IgD-negative memory B cell (primary cell): ENCODE measurements around the gene SLC25A26. TPM values are rescaled to one million over a fixed set of nuclear protein-coding genes. Genes with fewer than 3 reads are reported as not detected.

ENCODE experiments used
- H3K27ac Mint-ChIP-seq, 3 donors: one replicate each; pipeline ENCODE4 v1.8.0; 2020 to 2022; ENCODE audit warnings: mild to moderate bottlenecking in 3 of 3, mixed read lengths in 3 of 3, moderate library complexity in 1 of 3
- H3K27me3 Mint-ChIP-seq: one replicate; pipeline ENCODE4 v1.8.0; 2021; ENCODE audit warnings: mixed read lengths
- H3K36me3 Mint-ChIP-seq: one replicate; pipeline ENCODE4 v1.8.0; 2020; ENCODE audit warnings: mild to moderate bottlenecking, mixed read lengths
- H3K4me1 Mint-ChIP-seq, 3 donors: one replicate each; pipeline ENCODE4 v1.8.0; 2020 to 2022; ENCODE audit warnings: mixed read lengths in 3 of 3, mild to moderate bottlenecking in 1 of 3
- H3K4me3 Mint-ChIP-seq, 4 donors: one replicate each; pipeline ENCODE4 v1.8.0; 2020 to 2022; ENCODE audit warnings: mild to moderate bottlenecking in 4 of 4, mixed read lengths in 4 of 4, moderate library complexity in 3 of 4
- H3K9me3 Mint-ChIP-seq, 3 donors: one replicate each; pipeline ENCODE4 v1.8.0; 2020 to 2021; ENCODE audit warnings: mixed read lengths in 3 of 3, mild to moderate bottlenecking in 1 of 3
- polyA plus RNA-seq: library from polyadenylated mRNA; unstranded; fragments of 300-500 nt; fragmentation: Illumina TruSeq; gene quantifications from one replicate; pipeline ENCODE4 v1.2.3, GENCODE V29; 2021

SLC25A26 gene
- polyA plus RNA-seq, 1 donor from 2014 or later = 42.7 TPM

GRCh38 chr3:66392966-66393332 is 172.1 kb downstream of the SLC25A26 start:
- Mint-ChIP-seq H3K27ac (peak overlapping the region; percentile 57 to 87 (median 73)), H3K4me1 (peaks cover 31 to 52% (median 46%) of the 10 kb centered on the region in 3 donors), H3K27me3 (no peaks in the 10 kb centered on the region), H3K4me3 (peak overlapping the region; percentile 78 to 89 (median 82)), H3K36me3 (no peaks in the 10 kb centered on the region), H3K9me3 (peaks cover 0 to 4% (median 3%) of the 10 kb centered on the region in 3 donors)

DNA sequence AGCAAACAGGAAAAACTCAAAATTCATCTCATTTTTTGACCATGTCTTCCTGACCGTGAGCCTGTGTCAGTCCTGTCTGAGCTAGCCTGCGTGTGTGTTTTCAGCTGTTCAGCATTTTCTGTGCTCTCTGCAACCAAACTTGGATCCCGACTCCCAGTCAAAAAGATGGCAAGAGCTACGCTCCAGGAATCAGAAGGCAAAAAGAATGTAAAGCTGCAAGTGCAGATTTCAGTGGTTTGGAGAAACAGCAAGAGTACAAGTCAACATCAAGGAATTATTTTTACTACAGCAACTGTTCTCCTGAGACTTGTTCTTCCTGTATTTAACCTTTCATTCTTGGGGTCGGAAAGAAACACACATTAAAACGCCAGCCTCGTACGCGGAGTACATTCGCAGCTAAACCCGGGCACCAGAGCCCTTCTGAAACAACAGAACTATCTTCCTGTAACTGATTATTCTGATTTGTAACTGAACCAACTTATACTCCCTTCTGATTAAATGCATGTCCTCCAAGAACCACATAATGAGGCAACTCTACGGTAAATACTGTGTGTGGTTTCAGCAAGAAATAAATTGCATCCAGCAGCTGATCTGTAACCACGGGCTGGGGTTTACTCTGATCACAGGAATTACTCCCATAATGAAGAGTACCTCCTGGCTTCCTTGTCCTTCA is 172.7 kb downstream of the SLC25A26 start:
- Mint-ChIP-seq H3K27ac (peak overlapping the region; percentile 57 to 90 (median 73)), H3K4me3 (peak overlapping the region; percentile 78 to 93 (median 86)), H3K9me3 (peaks cover 0 to 4% (median 3%) of the 10 kb centered on the region in 3 donors), H3K27me3 (no peaks in the 10 kb centered on the region), H3K4me1 (peaks cover 31 to 47% (median 42%) of the 10 kb centered on the region in 3 donors), H3K36me3 (no peaks in the 10 kb centered on the region)

- Mint-ChIP-seq H3K27me3 (no peaks in the 10 kb centered on the region), H3K36me3 (no peaks in the 10 kb centered on the region), H3K4me1 (peaks cover 30 to 44% (median 39%) of the 10 kb centered on the region in 3 donors)
Observed at GRCh38 chr3:66394019-66394752, 173.4 kb downstream of the SLC25A26 start.

DNA sequence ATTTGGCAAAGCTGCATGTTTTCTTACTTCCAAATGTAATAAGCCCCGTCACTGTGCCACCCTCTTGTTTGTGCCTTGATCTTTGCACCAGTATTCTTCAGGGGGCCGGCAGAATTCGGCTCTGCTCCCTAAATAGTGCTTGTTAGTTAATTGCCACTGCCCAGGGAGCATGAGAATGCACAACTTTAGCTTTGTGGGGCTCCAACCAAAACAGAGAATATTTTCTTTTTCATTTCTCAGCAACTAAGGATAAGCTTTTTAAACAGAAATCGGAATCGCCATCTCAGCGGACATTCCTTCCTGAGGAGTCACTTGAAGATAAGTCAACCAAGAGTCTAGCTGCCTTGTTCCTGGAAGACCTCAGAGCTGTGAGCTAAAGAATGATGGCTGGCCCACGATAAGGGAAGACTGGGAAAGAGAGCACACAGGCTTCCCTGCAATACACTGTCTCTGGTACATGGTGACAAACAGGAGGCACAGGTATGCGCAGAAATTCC is 174.0 kb downstream of the SLC25A26 start:
- Mint-ChIP-seq H3K27ac (peak overlapping the region in 2 of 3 donors; percentile 73 to 80), H3K4me3 (peak overlapping the region in 1 of 4 donors; percentile 78), H3K36me3 (no peaks in the 10 kb centered on the region), H3K4me1 (peaks cover 24 to 38% (median 36%) of the 10 kb centered on the region in 3 donors), H3K27me3 (no peaks in the 10 kb centered on the region), H3K9me3 (peaks cover 0 to 4% (median 3%) of the 10 kb centered on the region in 3 donors)

More at GRCh38 chr3:66394019-66394752, 173.4 kb downstream of the SLC25A26 start:
- Mint-ChIP-seq H3K9me3 (peaks cover 0 to 4% (median 3%) of the 10 kb centered on the region in 3 donors), H3K4me3 (peak overlapping the region; percentile 78 to 93 (median 86)), H3K27ac (peak overlapping the region; percentile 57 to 90 (median 73))

GRCh38 chr3:66395635-66396034 is 174.8 kb downstream of the SLC25A26 start:
- Mint-ChIP-seq H3K9me3 (peaks cover 0 to 4% (median 3%) of the 10 kb centered on the region in 3 donors), H3K4me3 (no peak overlapping the region), H3K27ac (no peak overlapping the region), H3K27me3 (no peaks in the 10 kb centered on the region), H3K4me1 (peaks cover 17 to 31% (median 29%) of the 10 kb centered on the region in 3 donors), H3K36me3 (no peaks in the 10 kb centered on the region)

DNA sequence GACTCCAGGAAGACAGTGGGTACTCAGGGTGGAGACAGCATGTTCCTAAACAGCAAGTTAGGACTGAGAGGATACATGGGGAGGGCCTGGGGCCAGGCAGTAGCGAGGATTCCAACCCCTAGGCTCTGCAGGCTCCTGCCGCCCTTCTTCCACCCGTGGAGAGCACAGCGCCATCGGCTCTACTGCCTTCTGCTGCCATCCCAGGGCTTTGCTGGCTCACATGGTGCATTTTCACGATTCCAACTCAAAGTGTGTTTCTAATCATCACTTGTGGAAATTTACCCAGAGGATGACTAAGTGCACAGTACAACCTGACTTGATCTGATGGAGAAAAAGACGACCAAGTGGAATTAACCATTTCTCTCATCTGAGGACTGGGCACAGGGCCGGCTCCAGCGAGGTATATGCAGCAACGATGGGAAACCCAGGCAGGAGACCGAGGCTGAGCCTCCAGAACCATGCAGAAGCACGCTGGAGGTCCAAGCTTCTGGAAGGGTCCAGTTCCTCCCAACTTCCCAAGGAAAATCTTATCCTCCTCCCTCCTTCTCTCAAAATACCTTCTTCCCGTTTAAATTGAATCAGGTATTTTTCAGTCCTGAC is 175.5 kb downstream of the SLC25A26 start:
- no peak overlapping the region for H3K4me3 Mint-ChIP-seq
- peaks cover 17 to 28% (median 26%) of the 10 kb centered on the region in 3 donors for H3K4me1 Mint-ChIP-seq
- H3K36me3 Mint-ChIP-seq = no peaks in the 10 kb centered on the region
- peak overlapping the region in 1 of 3 donors; percentile 18 for H3K27ac Mint-ChIP-seq
- no peaks in the 10 kb centered on the region for H3K27me3 Mint-ChIP-seq
- peaks cover 0 to 4% (median 3%) of the 10 kb centered on the region in 3 donors for H3K9me3 Mint-ChIP-seq

GRCh38 chr3:66396888-66397287 is 176.1 kb downstream of the SLC25A26 start:
- peak overlapping the region in 1 of 4 donors; percentile 2 for H3K4me3 Mint-ChIP-seq
- H3K9me3 Mint-ChIP-seq = peaks cover 0 to 2% (median under 1%) of the 10 kb centered on the region in 3 donors
- H3K4me1 Mint-ChIP-seq = peaks cover 17 to 26% (median 22%) of the 10 kb centered on the region in 3 donors
- H3K27ac Mint-ChIP-seq = peak overlapping the region in 1 of 3 donors; percentile 18
- H3K36me3 Mint-ChIP-seq = no peaks in the 10 kb centered on the region
- H3K27me3 Mint-ChIP-seq = no peaks in the 10 kb centered on the region

- Mint-ChIP-seq H3K4me1 (peaks cover 12 to 18% (median 15%) of the 10 kb centered on the region in 3 donors), H3K9me3 (no peaks in the 10 kb centered on the region), H3K36me3 (peaks cover 2% of the 10 kb centered on the region), H3K4me3 (peak overlapping the region in 1 of 4 donors; percentile 34), H3K27me3 (no peaks in the 10 kb centered on the region), H3K27ac (no peak overlapping the region)
Observed at GRCh38 chr3:66397745-66398144, 176.9 kb downstream of the SLC25A26 start.

DNA sequence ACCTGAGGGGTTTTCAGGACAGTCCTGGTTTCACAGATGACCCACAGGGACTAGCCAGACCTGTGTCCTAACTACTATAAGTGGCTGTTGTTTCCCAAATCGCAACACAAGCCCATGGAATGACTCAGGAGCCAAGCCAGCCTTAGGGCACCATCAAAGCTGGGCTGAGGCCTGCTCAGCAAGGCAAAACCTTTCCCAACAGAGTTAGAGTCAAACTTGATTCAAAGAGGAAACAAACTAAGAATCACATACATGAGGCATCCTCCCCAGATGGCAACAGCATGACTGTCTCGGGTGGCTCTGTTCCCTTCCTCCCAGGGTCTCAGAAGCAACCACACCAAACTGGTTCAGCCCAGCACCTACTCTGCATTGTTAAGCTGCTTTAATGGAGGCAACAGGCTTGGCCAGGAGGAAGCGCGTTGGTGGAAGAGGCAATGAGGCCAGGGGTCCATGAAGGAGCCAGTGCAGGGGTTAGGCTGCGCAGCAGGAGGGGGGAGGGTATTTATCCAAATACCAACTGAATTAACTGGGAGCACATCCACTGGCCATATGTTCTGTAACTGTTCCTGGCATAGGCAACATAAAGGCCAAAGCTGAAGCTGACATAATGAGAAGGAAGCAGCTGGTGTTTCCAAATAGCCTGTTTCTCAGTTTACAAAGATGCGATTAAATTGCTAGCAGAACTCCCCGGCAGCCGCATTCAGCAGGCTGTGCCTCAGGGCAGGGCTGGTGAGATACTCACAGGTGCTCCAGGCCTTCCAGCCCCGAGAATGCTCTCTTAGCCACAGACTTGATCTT is 177.6 kb downstream of the SLC25A26 start:
- Mint-ChIP-seq H3K36me3 (peaks cover 2% of the 10 kb centered on the region), H3K27me3 (no peaks in the 10 kb centered on the region), H3K4me1 (peaks cover 9 to 12% (median 11%) of the 10 kb centered on the region in 3 donors), H3K27ac (no peak overlapping the region), H3K9me3 (no peaks in the 10 kb centered on the region), H3K4me3 (no peak overlapping the region)

DNA sequence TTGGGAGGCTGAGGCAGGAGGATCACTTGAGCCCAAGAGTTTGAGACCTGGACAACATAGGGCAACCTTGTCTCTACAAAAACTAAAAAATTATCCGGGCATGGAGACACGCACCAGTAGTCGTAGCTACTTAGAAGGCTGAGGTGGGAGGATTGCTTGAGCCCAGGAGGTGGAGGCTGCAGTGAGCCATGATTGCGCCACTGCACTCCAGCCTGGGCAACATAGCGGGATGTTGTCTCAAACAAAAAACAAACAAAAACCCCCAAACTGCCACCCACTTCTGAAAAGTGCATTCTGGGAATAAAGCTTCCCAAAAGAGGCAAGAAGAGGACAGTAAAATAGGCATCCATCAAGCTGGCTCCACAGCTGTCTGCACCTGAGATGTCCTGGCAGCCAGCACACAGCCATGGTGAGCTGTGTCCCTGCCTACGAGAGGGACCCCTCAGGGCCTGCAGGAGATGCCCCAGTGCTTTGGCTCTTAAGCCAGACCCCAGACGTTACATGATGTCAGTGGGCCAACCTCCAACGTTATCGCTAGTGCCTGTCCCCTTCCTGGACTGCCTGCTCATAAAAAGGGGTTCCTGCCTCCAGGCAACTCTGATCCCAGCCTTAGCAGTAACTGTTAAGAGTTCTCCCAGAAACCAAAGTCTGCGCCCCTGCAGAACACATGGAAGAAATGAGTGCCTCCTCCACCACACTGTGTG is 178.9 kb downstream of the SLC25A26 start:
- Mint-ChIP-seq H3K36me3 (peaks cover 2% of the 10 kb centered on the region), H3K9me3 (no peaks in the 10 kb centered on the region), H3K27ac (no peak overlapping the region), H3K4me3 (no peak overlapping the region), H3K4me1 (peaks cover 0 to 1% (median 0%) of the 10 kb centered on the region in 3 donors), H3K27me3 (no peaks in the 10 kb centered on the region)

DNA sequence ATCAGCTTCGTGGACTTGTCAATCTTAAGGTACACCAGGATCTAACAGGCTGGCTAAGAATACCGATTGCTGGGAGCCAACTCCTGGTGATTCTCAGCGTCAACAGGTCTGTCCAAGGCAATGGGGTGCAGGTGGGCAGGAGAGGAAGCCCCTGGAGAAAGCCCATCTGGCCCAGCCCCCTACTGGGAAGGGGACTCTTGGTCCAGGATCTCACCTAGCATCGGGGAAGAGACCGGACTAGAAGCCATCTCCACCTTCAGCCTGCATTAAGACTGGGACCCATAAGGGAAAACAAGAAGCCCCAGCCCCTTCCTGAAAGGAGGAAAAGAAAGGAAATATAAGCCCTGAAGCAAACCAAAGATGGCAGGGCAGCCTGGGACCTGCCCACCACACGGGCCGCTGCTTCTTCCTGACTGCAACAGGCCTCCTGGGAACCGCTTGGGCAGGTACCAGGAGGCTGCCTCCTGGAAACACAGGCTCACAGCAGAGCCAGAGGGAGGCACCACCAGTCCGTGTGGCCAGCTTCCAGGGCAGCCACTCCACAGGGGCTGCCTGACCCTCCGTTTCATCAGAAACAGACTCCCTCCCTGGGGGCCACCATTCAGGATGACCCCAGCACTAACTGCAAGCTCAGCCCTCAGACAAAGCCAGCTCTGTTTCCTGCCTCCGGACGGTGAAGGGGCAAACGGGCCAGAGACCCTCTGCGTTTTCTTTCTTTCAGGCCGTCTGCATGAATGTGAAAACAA is 179.8 kb downstream of the SLC25A26 start:
- no peak overlapping the region for H3K4me3 Mint-ChIP-seq
- no peaks in the 10 kb centered on the region for H3K27me3 Mint-ChIP-seq
- peaks cover 0 to 1% (median 0%) of the 10 kb centered on the region in 3 donors for H3K4me1 Mint-ChIP-seq
- no peaks in the 10 kb centered on the region for H3K9me3 Mint-ChIP-seq
- H3K36me3 Mint-ChIP-seq = peaks cover 2% of the 10 kb centered on the region
- H3K27ac Mint-ChIP-seq = no peak overlapping the region

DNA sequence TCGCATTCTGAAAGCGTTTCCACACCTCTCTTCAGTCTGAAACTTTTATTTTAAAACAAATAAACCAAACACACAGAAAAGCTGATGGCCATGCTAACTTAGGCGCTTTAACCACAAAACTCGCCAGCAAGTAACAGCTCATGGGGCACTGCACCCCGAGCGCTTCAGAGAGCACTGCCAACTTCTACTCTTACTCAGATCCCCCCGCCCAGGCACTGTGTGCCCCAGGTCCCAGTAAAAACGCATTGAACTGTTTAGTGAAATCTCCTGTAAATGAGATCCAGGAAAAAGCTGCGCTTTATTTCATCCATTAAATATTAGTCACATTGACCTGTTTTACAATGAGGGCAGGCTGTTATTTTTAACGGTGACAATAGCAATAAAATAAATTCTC is 180.4 kb downstream of the SLC25A26 start:
- H3K4me3 Mint-ChIP-seq = no peak overlapping the region
- no peak overlapping the region for H3K27ac Mint-ChIP-seq
- H3K4me1 Mint-ChIP-seq = peaks cover 0 to 1% (median 0%) of the 10 kb centered on the region in 3 donors
- no peaks in the 10 kb centered on the region for H3K27me3 Mint-ChIP-seq
- no peaks in the 10 kb centered on the region for H3K9me3 Mint-ChIP-seq
- H3K36me3 Mint-ChIP-seq = peaks cover 2% of the 10 kb centered on the region
